Measurements from ENCODE around the gene CSPG4.
"Not testable (repeated sequence)": the region's sequence is repeated elsewhere in the genome, so short reads cannot be mapped to it uniquely, and the experiment has no call there.

CSPG4 gene

DNA sequence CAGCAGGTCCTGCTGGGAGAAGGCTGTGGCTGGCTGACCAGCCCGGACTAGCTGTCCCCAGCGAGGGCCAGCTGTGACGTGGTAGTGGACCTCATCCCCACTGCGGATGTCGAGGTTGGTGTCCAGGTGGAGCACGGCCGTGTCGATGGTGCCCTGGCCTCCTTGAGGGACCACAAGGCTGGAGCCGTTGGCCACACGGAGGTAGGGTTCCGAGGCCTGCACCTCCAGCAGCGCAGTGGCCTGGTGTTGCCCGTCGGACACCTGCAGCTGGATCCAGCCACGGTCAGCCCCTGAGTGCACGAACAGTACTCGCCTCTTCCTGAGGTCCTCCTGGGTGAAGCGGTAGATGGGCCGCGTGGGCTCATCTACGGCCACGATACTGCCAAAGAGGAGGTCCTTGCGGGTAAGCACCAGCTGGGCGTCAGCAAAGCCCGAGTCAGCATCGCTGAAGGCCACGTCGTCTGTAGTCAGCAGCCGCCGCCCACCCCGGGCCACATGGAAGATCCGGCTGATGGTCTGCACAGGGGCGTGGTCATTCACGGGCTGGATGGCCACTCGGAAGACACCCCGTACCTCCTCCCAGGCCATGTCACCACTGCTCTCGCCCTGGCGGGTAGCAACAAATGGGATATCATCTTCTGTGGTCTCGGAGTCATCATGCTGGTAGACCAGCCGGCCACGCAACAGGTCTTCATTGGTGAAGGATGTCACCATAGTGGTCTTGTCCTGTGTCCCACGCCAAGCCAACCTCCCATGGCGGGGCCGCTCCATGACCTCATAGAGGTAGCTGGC, 25.0 kb downstream of the CSPG4 start:
- no peak for DNase-seq

DNA sequence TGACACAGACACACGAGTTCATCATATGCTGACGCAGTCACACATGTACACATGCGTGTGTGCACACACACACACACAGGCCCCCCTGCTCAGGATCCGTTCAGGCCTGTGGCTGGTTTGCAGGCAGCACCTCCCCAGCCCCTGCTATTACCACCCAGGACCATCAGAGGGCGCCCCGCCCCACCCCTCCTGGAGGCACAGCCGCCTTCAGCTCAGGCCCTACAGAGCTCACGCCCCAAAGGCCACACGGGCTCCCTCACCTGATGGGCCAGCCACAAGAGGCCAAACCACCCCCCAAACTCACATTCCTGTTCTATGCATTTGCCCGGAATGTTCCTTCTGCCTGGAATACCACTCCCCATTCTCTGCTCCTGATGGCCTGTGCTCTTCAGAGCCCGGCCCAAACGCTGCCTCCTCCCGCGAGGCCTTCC, 26.4 kb downstream of the CSPG4 start:
- DNase-seq, result peak; percentile 78 to 81

DNA sequence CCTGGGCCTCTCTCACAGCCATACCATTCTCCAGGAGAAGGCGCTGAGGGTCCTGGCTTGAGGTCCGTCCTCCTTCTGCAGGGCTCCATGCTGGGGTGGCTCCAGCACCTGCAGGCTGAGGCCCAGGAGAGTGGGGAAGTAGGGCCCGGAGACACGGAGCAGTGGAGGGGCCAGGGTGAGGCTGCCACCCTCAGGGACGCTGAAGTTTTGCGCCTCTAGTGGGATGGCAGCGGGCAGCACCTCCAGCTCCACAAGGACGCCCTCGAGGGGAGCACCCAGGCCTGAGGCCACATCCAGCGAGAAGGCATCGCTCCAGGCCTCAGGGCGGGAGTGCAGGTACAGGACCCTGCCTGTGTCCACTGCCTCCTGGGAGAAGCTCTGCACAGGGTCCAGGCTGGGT, 27.5 kb downstream of the CSPG4 start:
- DNase-seq, result no peak

DNA sequence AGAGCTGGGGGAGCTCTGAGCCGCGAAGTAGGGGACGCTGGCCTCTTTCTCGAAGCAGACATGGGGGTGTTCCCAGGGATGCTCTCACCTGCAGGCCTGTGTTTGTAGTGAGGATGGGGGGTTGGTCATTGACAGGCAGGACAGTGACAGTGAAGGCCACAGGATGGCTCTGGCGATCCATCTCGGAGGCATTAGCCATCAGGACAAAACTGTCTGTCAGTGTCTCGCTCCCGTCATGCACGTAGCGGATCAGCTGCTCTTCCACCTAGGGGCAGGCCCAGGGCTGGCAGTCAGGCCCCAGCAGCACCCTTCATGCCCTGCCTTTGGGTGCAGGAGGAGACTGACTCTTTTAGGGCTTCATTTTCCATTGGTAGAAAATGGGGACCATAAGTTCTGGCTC, 28.0 kb downstream of the CSPG4 start:
- no peak for DNase-seq

DNA sequence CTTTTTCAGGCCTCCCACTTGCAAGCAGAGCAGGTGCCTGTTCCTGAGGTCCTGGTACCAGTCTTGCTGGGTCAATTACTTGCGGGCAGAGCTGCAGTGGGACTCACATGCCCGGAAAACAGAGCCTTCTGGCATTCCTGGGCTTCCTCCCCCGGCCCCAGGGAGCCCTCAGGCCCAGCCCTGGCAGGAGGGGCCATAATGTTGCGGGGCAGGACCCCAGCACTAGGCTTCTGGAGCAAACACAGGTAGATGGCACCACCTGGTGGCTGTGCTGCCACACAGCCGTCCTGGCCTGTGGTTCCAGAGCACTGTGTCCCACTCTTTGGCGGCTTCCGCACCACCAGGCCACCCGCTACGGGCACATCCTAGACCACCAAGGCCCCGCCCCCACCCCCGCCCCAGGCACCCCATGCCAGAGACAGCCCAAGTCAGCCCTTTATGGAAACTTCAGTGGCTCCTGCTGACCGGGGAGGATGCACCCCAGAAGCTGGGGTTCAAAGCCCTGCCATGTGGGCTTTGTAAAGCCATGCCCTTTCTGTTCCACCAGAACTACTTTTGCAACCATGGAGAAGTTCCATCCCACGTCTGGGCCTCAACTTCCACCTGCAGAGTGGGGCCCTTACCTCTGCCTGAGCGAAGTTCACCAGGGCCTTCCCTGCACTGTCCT, 28.9 kb downstream of the CSPG4 start:
- DNase-seq, result peak; percentile 65 to 66

DNA sequence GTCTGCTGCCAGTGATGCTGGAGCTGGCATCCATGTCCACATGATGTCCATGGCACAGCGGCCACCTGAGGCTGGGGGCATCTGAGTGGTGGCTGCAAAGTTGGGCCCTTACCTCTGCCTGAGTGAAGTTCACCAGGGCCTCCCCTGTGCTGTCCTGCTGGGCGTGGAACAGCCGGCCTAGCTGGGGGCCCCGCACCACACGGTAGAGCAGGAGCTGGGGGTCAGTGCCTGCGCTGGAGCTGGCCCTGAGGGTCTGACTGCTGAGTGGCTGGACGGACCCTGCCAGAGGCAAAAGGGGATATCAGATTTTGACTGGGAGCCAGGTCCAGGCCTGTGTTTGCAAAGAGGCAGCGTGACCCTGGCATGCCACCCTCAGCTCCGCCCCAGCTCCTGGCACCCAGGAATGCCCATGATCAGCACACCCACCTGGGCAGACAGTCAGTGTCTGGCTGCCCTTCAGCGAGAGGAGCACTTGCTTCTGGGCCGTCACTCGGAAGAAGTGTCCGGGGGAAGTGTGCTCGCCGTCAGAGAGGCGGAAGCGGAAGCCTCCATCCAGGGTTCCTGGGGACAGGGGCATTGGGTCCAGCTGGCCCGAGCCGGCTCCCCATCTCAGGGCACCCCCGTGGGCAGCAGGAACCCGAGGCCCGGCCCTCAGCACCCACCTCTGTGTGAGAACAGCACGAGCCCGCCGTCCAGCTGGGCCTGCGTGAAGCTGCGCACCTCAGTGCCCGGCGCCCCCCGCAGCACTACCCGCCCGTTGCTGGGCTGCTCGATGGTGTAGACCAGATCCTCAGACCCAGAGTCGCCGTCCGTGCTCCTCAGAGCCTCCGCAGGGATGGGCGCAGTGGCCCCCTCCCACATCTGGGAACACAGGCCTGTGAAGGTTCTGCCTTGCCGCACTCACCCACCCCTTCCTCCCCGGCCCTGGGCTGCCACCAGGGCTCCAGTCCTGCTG, 30.2 kb downstream of the CSPG4 start:
- no peak for DNase-seq

DNA sequence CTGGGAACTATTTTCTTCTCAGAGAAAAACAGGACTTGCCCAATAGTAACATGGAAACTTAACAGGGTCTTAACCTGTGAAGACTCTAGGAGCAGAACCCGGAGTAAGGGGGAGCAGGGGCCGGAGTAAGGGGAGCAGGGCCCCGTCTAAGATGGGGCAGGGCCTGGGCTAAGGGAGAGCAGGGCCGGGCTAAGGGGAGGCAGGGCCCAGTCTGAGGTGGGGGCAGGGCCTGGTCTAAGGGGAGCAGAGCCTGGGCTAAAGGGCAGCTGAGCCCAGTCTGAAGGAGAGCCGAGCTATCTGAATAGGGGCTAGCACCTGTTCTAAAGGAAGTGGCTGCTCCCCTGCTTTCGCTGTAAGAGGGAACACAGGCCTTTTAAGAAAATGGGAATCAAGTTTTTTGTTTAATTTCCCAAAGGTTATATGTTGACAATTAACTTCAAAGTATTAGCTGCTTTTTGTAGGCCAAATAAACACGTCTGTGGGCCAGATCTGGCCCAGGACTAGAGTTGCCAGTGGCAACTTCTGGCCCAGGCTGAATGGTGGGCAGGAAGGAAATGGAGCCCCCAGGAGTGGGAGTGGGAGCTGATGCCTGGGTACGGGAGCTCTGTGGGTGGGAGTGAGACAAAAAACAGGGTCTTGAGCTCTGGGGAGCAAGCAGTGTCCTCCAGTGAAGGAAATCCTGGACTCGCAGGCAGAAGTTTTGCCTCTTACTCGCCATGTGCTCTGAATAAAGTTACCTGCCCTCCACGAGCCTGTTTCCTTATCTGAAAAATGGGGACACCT, 32.5 kb downstream of the CSPG4 start:
- no peak for DNase-seq

DNA sequence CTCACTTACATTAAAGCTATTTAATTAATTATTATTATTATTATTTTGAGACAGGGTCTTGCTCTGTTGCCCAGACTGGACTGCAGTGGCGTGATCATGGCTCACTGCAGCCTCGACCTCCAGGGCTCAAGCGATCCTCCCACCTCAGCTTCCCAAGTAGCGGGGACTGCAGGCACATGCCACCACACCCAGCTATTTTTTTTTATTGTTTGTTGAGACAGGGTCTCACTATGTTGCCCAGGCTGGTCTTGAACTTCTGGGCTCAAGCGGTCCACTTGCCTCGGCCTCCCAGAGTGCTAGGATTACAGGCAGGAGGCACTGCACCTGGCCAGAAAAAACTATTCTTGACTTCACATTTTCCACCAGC, 34.3 kb downstream of the CSPG4 start:
- not testable (repeated sequence) for DNase-seq

DNA sequence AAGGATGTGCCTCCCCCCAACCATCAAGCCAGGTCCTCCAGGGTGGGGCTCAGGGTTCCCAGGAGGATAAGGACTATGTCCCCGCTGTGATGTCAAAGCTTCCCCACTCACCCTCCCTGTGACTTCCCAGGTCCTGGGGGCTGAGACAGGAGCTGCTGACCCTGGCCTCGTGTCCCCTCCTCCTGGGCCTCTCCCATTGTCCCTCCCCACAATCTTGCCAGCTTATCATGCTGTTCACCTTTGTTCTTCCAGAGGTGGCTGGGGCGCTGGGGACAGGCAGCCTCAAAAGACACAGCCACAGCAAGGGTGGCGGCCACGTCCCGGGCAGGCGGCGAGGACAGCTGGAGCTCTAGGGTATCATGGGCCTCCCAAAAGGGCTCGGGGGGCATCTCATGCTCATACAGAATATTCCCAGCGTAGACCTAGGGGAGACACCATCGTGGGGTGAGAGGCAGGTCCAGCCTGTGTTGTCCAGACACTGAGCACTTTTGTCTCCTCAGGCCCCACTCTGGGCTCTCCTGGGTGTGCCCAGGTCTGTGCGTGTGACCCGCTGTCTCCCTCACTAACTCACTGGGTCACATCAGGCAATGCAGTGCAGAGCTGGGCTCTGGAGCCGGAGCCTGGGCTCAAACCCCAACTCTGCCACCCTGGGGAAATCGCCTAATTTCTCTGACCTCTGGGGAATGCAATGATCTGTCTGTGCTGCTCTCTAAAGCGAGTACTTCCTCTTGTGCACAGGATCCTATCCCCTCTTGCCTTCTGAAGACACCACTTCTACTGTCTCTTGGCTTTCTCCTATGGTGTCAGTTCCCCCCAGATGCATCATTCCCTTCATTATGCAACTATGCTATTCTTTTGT, 35.0 kb downstream of the CSPG4 start:
- no peak for DNase-seq

DNA sequence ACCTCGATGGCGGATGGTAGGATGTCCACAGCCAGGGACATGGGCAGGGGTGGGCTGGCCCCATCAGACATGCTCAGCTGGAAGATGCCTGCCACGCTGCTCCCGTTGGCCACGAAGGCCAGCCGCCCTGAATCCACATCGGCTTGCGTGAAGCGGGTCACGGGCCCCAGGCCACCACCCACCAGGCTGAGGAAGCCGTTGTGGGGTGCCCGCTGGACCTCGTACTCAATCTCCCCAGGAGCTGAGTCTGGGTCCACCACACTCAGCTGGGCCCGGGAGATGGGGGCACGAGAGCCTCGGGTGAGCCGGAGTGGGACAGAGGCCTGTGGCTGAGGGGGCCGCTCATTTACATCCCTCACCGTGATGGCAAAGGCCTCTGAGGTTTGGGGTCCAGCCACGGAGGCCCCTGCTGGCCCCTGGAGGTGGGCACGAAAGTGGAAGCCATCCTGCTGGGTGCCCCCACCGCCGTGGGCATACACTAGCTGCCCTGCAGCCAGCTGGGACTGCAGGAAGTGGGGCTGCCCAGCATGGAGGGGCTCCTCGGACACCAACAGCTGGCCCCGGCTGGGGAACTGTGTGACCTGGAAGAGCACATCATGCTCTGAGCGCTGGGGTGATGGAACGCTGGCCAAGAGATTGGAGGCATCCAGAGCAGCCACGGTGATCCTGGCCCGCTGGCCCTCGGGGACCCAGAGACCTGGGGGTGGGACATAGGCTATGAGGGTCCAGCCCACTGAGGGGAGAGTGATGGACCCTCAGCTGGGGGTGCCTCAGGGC, 35.8 kb downstream of the CSPG4 start:
- DNase-seq, result no peak

DNA sequence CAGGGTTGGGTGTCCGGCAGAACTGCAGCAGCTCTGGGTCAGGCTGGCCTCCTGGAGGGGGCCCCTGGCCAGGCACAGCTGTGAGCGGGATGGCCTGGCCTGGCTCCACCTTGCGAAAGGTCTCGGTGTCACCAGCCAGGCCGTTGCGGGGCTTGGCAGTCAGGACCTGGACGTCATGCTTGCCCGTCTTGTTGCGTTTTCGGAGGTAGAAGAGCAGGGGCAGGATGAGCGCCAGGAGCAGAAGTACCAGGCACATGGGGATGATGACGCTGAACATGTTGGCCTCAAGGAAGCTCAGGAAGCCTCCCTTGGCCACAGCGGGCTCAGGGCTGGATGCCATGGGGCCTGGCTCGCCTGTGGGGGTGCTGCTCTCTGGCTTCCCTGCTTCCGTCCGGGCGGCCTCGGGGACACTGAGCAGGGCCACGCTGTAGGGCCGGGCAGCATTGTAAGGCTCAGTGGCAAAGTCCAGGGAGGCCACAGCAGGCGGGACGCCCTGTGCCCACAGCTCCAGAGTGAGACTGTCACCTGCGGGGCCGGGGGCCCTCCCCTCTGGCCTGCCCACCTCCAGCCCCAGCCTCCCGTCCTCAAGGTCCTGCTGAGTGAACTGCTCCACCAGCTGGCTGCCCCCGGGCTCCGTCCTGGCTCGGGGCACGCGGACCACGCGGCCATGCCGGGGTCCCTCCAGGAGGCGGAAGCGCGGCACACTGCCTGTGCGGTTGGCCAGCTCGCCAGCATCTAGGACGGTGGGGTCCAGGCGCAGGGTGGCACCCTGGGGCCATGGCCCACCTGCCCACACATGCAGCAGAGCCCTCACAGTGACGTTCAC, 36.9 kb downstream of the CSPG4 start:
- no peak for DNase-seq

DNA sequence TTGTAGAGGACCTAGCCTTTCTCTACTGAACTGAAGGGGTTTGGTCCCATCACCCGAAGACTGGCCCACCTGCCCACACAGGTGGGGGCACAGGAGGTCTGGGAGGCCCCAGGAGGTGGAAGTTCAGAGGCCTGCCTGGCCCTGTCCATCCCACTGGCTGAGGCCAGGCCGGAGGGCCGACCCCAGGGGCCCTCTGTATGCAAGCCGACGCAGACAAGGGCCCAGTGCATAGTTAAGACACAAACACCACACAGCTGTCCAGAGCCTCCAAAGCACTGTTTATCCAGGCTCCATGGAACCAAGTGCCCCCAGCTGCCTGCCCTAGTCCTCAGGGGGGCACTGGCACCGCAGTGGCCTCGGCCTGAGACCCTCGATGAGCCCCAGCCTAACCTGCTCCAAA, 38.3 kb downstream of the CSPG4 start:
- no peak for DNase-seq

DNA sequence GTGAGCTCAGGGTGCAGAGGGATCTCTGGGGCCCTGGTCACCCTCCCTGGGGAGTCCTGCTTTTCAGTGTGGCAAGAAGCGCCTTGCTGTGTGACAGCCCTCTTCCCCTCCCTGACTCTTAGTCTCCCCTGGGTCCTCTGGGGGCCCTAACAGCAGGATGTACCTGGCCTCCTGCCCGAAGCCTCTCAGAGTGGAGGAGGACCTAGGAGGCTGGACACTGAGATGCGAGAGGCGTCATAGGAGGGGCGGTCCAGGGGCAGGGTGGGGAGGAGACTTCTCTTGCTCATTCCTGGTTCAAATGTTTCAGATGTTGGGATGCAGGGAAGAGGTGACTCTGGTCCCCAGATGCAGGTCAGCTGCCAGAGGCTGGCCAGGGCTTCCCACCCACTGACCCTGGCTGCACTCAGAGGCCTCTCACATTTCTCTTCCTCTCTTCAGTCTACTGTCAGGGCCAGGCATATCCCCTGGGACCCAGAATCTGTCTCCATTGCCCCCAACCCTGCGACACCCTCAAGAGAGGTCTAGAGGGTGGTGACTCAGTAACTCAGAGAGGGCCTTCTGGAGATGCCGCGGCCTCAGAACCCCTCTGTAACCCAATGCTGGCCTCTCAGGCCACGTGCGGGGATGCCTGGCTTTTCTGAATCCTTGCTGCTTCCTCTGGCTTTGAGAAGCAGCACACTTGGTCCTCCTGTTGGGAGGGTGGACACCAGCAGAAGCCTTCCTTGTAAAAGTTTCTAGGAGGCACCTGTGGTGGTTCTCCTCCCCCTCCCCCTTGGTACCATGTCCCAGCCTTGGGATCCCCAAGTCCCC, 39.0 kb downstream of the CSPG4 start:
- DNase-seq, result no peak

DNA sequence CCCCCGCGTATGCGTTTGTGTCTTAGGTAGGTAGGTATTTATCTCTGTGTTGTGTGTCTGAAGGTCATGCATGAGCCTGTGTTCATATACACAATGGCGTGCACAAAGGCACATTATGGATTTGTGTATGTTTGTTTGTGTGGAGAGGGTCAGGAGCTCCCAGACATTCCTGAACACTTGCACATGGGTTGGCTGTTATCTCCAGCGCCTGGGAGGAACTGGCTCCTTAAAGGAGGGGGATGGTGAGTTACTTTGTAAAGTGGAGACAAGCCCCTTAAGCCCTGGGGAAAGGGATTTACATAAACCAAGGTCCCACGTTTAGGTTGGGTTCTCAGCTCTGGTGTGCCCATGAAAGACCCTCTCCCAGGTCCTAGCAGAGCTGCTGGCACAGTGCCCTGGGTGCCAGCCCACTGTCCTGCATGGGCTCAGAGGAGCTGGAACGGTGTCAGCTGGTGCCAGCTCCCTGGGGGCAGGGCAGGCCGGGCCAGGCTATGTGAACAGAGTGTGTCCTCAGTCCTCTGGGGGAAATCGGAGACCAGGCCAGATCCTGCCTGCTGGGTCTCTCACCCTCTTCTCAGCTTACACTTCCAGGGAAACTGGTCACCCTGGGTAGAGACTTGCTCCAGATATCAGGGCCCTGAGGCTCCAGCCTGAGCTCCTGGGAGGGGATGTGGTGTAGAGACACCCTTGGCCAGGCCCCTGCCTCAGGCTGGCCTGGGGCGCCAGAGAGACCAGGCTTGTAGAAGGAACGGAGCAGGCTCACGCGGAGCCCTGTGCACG, 39.8 kb downstream of the CSPG4 start:
- DNase-seq, result no peak

DNA sequence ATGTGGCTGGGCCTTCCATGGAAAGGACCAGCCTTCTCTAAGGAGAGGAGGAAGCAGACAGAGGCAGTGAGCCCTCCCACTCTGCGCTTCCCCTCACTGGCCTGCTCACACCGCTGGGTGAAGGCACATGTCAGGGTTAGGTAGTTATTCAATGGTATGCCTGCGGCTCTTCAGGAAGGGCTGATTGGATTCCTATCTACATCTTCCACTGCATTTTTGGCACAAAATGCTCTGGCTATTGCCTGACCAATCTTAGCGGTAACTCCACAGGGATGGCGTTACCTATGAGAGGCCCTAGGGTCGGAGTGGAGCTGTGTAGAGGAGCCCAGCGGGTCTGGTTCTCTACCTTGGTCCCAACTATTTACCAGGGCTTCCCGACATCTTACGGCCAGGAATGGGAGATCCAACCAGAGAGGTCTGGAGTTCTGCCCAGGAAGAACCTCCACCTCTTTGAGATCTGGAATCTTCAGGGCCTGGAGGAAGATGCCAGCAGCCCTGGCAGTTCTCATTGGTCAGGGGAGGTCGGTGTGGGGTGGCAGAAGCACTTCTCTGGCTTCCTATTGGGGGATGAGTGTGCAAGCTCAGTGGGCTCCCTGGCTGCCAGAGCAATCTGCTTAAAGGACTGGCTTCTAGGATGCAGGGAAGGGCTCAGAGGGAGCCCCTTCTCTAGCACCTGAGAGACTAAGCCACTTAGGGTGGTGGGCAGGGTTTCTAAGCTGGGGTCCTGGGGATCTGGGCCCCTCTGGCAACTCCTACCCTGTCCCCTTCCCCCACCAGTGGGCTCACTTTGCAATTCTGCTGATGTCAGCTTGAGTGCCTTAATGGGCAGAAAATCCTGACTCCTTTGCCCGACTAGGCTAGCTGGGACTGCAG, 40.7 kb downstream of the CSPG4 start:
- DNase-seq, result no peak

DNA sequence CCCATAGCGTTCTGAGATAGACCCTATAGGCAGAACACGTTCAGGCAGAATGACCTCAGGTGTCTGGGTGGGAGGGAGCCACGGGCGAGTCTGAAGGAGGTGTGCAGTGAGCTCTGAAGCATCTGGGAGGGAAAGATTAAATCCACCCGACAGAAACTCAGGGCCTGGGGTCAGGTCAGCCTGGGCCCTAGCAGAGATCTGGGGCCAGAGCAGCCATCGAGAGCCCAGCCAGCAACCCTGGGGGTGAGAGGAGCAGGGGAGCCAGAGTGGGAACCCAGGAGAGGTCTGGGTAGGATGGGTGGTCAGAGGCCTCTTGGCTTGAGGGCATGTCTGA, 42.8 kb downstream of the CSPG4 start:
- DNase-seq, result no peak

DNA sequence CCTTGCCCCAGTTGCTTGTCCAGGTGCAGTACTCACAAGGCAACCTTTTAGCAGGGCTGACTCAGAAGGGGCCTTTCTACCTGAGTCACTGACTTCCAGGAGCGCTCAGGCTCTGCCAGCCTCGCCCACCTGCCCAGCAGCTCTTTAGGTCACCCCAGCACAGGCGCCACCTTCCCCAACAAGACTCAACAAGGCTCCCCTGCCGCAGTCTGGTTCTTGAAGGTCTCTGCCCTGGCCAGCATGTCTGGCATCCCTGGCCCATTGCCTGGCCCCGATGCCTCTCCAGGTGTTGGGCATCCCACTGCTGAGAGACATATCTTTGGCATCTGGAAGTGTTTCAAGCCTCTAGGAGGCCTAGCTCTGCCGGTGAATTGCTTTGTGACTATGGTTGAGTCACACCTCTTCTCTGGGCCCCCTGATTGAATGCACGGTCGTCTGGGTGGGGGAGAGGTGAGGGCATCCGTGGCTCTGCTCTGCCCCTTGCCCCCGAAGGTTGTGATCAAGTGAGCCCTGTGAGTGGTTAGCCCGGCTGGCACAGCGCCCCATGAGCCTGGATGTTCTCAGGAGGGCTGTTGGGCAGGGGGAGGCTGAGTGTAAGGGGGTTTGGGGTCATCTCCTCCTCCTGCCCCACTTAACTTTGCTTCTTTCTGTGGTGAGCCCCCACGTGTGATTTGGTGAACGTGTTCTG, 43.3 kb downstream of the CSPG4 start:
- DNase-seq, result no peak

Data from CD4-positive, alpha-beta T cell treated with Interleukin-4 for 1 hour (primary cell).